H9 (cell line): ENCODE measurements around the gene TRIO. TPM values are rescaled to one million over a fixed set of nuclear protein-coding genes. Genes with fewer than 3 reads are reported as not detected.

ENCODE experiments used
- DNase-seq: peaks from one replicate; pipeline ENCODE4 v3.0.0-alpha.2; 2017
- H2AFZ ChIP-seq: one replicate; pipeline ENCODE4 v1.6.1; 2013; ENCODE audit warnings: mild to moderate bottlenecking, low read length, control low read depth, moderate library complexity
- H2AK5ac ChIP-seq: 2 replicates; pipeline ENCODE4 v1.6.1; 2013; ENCODE audit warnings: low read length, control low read depth, mixed read lengths; ENCODE audit not compliant: insufficient read length
- H2BK120ac ChIP-seq: one replicate; pipeline ENCODE4 v1.6.1; 2013; ENCODE audit warnings: low read depth, mild to moderate bottlenecking, low read length, control low read depth, inconsistent platforms; ENCODE audit not compliant: poor library complexity, severe bottlenecking
- H2BK12ac ChIP-seq: 2 replicates; pipeline ENCODE4 v1.6.1; 2013; ENCODE audit warnings: low read length, control low read depth, mixed read lengths, low read depth; ENCODE audit not compliant: insufficient read length
- H2BK15ac ChIP-seq: 2 replicates; pipeline ENCODE4 v1.6.1; 2013; ENCODE audit warnings: low read depth, low read length, control low read depth
- H2BK20ac ChIP-seq: one replicate; pipeline ENCODE4 v1.6.1; 2013; ENCODE audit warnings: low read depth, mild to moderate bottlenecking, low read length, control low read depth, inconsistent platforms; ENCODE audit not compliant: poor library complexity, severe bottlenecking
- H2BK5ac ChIP-seq: 2 replicates; pipeline ENCODE4 v1.6.1; 2013; ENCODE audit warnings: low read length, control low read depth, mixed read lengths; ENCODE audit not compliant: insufficient read length
- H3K14ac ChIP-seq: 2 replicates; pipeline ENCODE4 v1.6.1; 2013; ENCODE audit warnings: low read length, control low read depth; ENCODE audit not compliant: insufficient read depth
- H3K18ac ChIP-seq: 2 replicates; pipeline ENCODE4 v1.6.1; 2013; ENCODE audit warnings: low read depth, mild to moderate bottlenecking, mixed read lengths, low read length, control low read depth; ENCODE audit not compliant: insufficient read length
- H3K23ac ChIP-seq: 2 replicates; pipeline ENCODE4 v1.6.1; 2013; ENCODE audit warnings: low read length, control low read depth, mixed read lengths, low read depth; ENCODE audit not compliant: insufficient read length
- H3K23me2 ChIP-seq: 2 replicates; pipeline ENCODE4 v1.6.1; 2013; ENCODE audit warnings: low read depth, mild to moderate bottlenecking, mixed read lengths, low read length, control low read depth; ENCODE audit not compliant: insufficient read length, poor library complexity, severe bottlenecking
- H3K27ac ChIP-seq: 2 replicates; pipeline ENCODE4 v1.5.1; 2013; ENCODE audit warnings: low read length, control low read depth, mixed read lengths, low read depth; ENCODE audit not compliant: insufficient read length
- H3K27me3 ChIP-seq: 2 replicates; pipeline ENCODE4 v1.6.1; 2013; ENCODE audit warnings: low read length, control low read depth, inconsistent platforms; ENCODE audit not compliant: insufficient read depth
- H3K4ac ChIP-seq: 2 replicates; pipeline ENCODE4 v1.6.1; 2013; ENCODE audit warnings: low read depth, mild to moderate bottlenecking, control low read depth, inconsistent platforms, low read length, moderate library complexity
- H3K4me1 ChIP-seq: 2 replicates; pipeline ENCODE4 v1.6.1; 2013; ENCODE audit warnings: low read length, control low read depth, inconsistent platforms; ENCODE audit not compliant: insufficient read depth
- H3K4me2 ChIP-seq: 2 replicates; pipeline ENCODE4 v1.6.1; 2013; ENCODE audit warnings: low read length, control low read depth, mixed read lengths; ENCODE audit not compliant: insufficient read length, insufficient read depth
- H3K56ac ChIP-seq: 2 replicates; pipeline ENCODE4 v1.6.1; 2013; ENCODE audit warnings: low read depth, mild to moderate bottlenecking, mixed read lengths, low read length, control low read depth; ENCODE audit not compliant: insufficient read length
- H3K79me1 ChIP-seq: 2 replicates; pipeline ENCODE4 v1.6.1; 2013; ENCODE audit warnings: low read depth, mild to moderate bottlenecking, moderate library complexity, low read length, control low read depth, inconsistent platforms; ENCODE audit not compliant: insufficient read depth, poor library complexity, severe bottlenecking
- H3K79me2 ChIP-seq: 2 replicates; pipeline ENCODE4 v1.6.1; 2013; ENCODE audit warnings: low read length, control low read depth, inconsistent platforms; ENCODE audit not compliant: insufficient read depth
- H3K9ac ChIP-seq: 2 replicates; pipeline ENCODE4 v1.6.1; 2013; ENCODE audit warnings: low read length, control low read depth, mixed read lengths; ENCODE audit not compliant: insufficient read length; ENCODE audit errors: extremely low read depth
- H3K9me3 ChIP-seq: one replicate; pipeline ENCODE4 v1.6.1; 2013; ENCODE audit warnings: low read depth, low read length, inconsistent platforms; ENCODE audit not compliant: control insufficient read depth
- H3T11ph ChIP-seq: one replicate; pipeline ENCODE4 v1.6.1; 2013; ENCODE audit warnings: mild to moderate bottlenecking, low read length, control low read depth, inconsistent platforms
- H4K20me1 ChIP-seq: one replicate; pipeline ENCODE4 v1.6.1; 2013; ENCODE audit not compliant: control insufficient read depth, insufficient read length, insufficient read depth
- H4K5ac ChIP-seq: 2 replicates; pipeline ENCODE4 v1.6.1; 2013; ENCODE audit warnings: low read depth, mild to moderate bottlenecking, mixed read lengths, low read length, control low read depth; ENCODE audit not compliant: insufficient read length
- H4K8ac ChIP-seq: replicated peaks from 2 replicates; pipeline ENCODE4 v1.6.1; 2013; ENCODE audit warnings: low read length, control low read depth, mixed read lengths, low read depth; ENCODE audit not compliant: insufficient read length
- H4K91ac ChIP-seq: 2 replicates; pipeline ENCODE4 v1.6.1; 2013; ENCODE audit warnings: low read depth, mild to moderate bottlenecking, moderate library complexity, mixed read lengths, low read length, control low read depth; ENCODE audit not compliant: insufficient read length
- H3K27ac Mint-ChIP-seq, 3 experiments: 2 replicates in 2 of 3; 3 replicates in 1 of 3; pipeline ENCODE4 v1.8.0; 2020 to 2021; ENCODE audit warnings: mixed read lengths in 3 of 3, mild to moderate bottlenecking in 1 of 3, moderate library complexity in 1 of 3
- H3K27me3 Mint-ChIP-seq: 2 replicates; pipeline ENCODE4 v1.8.0; 2021; ENCODE audit warnings: low read depth, mild to moderate bottlenecking, moderate library complexity, mixed read lengths
- H3K36me3 Mint-ChIP-seq, 3 experiments: 2 replicates in 2 of 3; 3 replicates in 1 of 3; pipeline ENCODE4 v1.8.0; 2020 to 2021; ENCODE audit warnings: low read depth in 3 of 3, mixed read lengths in 3 of 3; ENCODE audit not compliant: insufficient read depth in 1 of 3
- H3K4me1 Mint-ChIP-seq, 2 experiments: 2 replicates each; pipeline ENCODE4 v1.8.0; 2020; ENCODE audit warnings: mixed read lengths in 2 of 2
- H3K4me3 Mint-ChIP-seq, 2 experiments: 2 replicates in 1 of 2; 3 replicates in 1 of 2; pipeline ENCODE4 v1.8.0; 2020 to 2021; ENCODE audit warnings: mild to moderate bottlenecking in 2 of 2, mixed read lengths in 2 of 2, moderate library complexity in 1 of 2
- H3K9me3 Mint-ChIP-seq, 2 experiments: 2 replicates in 1 of 2; 3 replicates in 1 of 2; pipeline ENCODE4 v1.8.0; 2020; ENCODE audit warnings: mild to moderate bottlenecking in 2 of 2, mixed read lengths in 2 of 2, moderate library complexity in 1 of 2
- CTCF ChIP-seq: fragments of 200-600 bp; sonication (generic); conservative IDR thresholded peaks from 3 replicates; pipeline ENCODE4 v1.8.0; 2021; ENCODE audit warnings: antibody characterized with exemption, mild to moderate bottlenecking
- WGBS: extraction: QIAGEN DNeasy Blood & Tissue Kit; methylation state at CpG from one replicate; pipeline ENCODE4 v1.1.7; 2013; ENCODE audit warnings: missing lambda C conversion rate, low lambda C conversion rate, mixed read lengths; ENCODE audit not compliant: insufficient read length; ENCODE audit errors: extremely low coverage; 5-methylcytosine and 5-hydroxymethylcytosine counted together
- total RNA-seq: library from RNA; stranded (reverse); gene quantifications from 2 replicates; pipeline ENCODE4 v1.2.1, GENCODE V29; 2021

The TRIO gene
- total RNA-seq, 1 experiment from 2014 or later = 87.8 TPM

GRCh38 chr5:14133394-14133793, 9.7 kb upstream of the TRIO start:
- H2AK5ac ChIP-seq = no peak overlapping the region
- no peak overlapping the region for H3T11ph ChIP-seq
- H3K56ac ChIP-seq = no peak overlapping the region
- H3K36me3 Mint-ChIP-seq = 0 out of 7 replicates have a peak, but pooled peaks cover 0 to 1% (median 0%) of the 10 kb centered on the region in 3 experiments
- no peaks in the 10 kb centered on the region for H3K23me2 ChIP-seq
- H2BK15ac ChIP-seq = no peak overlapping the region
- no peak overlapping the region for H3K18ac ChIP-seq
- no peak overlapping the region for H2AFZ ChIP-seq
- H3K4me1 Mint-ChIP-seq = no peaks in the 10 kb centered on the region
- H2BK20ac ChIP-seq = no peak overlapping the region
- no peak overlapping the region for H2BK12ac ChIP-seq
- peaks cover 8% of the 10 kb centered on the region for H3K27me3 Mint-ChIP-seq
- H3K4me2 ChIP-seq = no peak overlapping the region
- H2BK5ac ChIP-seq = no peak overlapping the region
- no peaks in the 10 kb centered on the region for H3K27me3 ChIP-seq
- H2BK120ac ChIP-seq = no peak overlapping the region
- H3K9me3 ChIP-seq = no peaks in the 10 kb centered on the region
- no peak overlapping the region for H3K27ac Mint-ChIP-seq
- H3K4me3 Mint-ChIP-seq = no peak overlapping the region
- H4K91ac ChIP-seq = no peak overlapping the region
- H4K20me1 ChIP-seq = no peaks in the 10 kb centered on the region
- no peaks in the 10 kb centered on the region for H3K79me2 ChIP-seq
- no peak overlapping the region for H3K23ac ChIP-seq
- H3K27ac ChIP-seq = no peak overlapping the region
- no peak overlapping the region for H3K14ac ChIP-seq
- H3K79me1 ChIP-seq = no peaks in the 10 kb centered on the region
- H3K9ac ChIP-seq = no peak overlapping the region
- no peak overlapping the region for H4K8ac ChIP-seq
- DNase-seq = no peak
- no peak overlapping the region for H3K4ac ChIP-seq
- TF ChIP-seq CTCF = no peak
- WGBS = no CpG with 5 or more reads among the region's 2 CpGs
- no peak overlapping the region for H4K5ac ChIP-seq
- H3K4me1 ChIP-seq = no peaks in the 10 kb centered on the region
- H3K9me3 Mint-ChIP-seq = peaks cover 0 to 4% of the 10 kb centered on the region in 2 experiments; a peak in 2 of 5 replicates
